Measurements from ENCODE around the gene RPS24.

- no peak for TF ChIP-seq CTCF (IDR thresholded peaks at IDR 0.05; ENCODE audit: low read depth, low read length)
- TF ChIP-seq POLR2A (IDR thresholded peaks at IDR 0.05; ENCODE audit: extremely low read depth, insufficient read length), result peak; percentile 6
- no peak for TF ChIP-seq MAX (IDR thresholded peaks at IDR 0.05; ENCODE audit: low read depth, low read length)
Observed at GRCh38 chr10:78042752-78043104, 9.1 kb downstream of the RPS24 start.

Data from NB4 (cell line).